ENCODE data around the gene RPL28.
A peak's percentile ranks its signal among the peaks of the same experiment; 100 is the strongest.

RPL28 gene

GRCh38 chr19:55358493-55358892 lies 27.2 kb upstream of the RPL28 start:
- Mint-ChIP-seq H3K4me3 (no peak overlapping the region), H3K27me3 (ENCODE audit: low read depth, poor library complexity) (peaks cover 48% of the 10 kb centered on the region), H3K27ac (no peak overlapping the region), H3K36me3 (ENCODE audit: low read depth) (no peaks in the 10 kb centered on the region), H3K4me1 (peaks cover 17% of the 10 kb centered on the region), H3K9me3 (no peaks in the 10 kb centered on the region)
- DNase-seq, result no peak
- TF ChIP-seq CTCF (IDR thresholded peaks at IDR 0.05), result no peak

GRCh38 chr19:55358943-55359908 lies 26.5 kb upstream of the RPL28 start:
- DNase-seq, result no peak
- no peak for TF ChIP-seq CTCF (IDR thresholded peaks at IDR 0.05)
- Mint-ChIP-seq H3K27me3 (ENCODE audit: low read depth, poor library complexity) (peaks cover 41% of the 10 kb centered on the region), H3K9me3 (no peaks in the 10 kb centered on the region), H3K4me3 (no peak overlapping the region), H3K4me1 (peaks cover 23% of the 10 kb centered on the region), H3K27ac (no peak overlapping the region), H3K36me3 (ENCODE audit: low read depth) (no peaks in the 10 kb centered on the region)

DNA sequence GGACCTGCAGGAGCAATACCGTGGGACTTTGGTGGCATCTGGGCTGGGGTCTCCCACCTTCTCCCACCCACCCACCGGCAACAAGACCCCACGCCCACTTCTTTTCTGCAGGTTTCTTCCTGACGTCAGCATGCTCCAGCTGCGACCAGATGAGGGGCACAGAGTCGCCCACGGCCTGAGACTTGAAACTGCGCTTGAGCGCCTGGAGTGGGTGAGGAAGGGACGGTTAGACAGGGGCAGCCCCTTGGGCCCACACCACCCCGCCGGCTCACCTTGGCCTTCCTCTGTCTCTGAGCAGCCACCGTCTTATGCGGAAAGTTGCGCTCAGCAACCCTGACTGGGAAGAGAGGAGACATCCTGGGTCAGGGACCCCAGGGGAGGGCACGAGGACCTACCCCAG lies 24.8 kb upstream of the RPL28 start:
- DNase-seq, result no peak
- H3K36me3 Mint-ChIP-seq (ENCODE audit: low read depth), result no peaks in the 10 kb centered on the region

DNA sequence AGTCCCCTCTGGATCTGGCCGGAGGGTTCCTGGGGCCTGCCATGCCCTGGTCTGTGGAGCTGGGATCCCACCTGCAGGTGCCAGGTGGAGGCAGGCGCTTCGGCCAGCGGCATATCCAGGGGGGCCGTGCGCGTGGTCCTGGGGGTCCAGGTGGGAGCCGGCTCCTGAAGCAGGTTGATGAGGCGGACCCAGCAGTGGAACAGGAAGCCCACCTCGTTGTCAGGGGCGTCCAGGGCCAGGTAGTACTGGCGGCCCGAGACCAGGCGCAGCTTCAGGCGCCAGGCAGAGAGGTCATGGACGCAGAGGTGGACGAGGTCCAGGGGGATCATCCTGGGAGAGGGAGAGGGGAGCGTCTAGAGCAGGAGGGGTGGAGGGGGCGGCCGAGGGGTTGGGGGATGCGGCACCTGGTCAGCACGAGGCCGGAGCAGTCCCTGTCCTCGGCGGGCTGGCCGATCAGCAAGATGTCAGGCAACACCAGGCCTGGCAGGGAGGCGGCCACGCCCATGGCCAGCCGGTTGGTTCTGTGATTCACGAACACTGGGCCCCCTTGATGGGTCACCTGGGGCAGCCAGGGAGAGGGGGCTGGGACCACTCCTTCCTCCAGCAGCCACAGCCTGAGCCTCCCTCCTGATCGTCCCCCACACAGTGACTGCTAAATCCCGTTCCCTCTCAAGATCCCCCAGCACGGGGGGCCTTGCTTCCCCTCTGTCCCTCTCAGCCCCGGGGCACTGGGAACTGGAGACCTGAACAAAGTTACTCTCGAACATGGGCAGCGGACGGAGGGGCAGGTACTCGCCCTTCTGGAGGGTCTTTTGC lies 23.4 kb upstream of the RPL28 start:
- peaks cover 15% of the 10 kb centered on the region for H3K27me3 Mint-ChIP-seq (ENCODE audit: low read depth, poor library complexity)
- DNase-seq, result no peak
- no peaks in the 10 kb centered on the region for H3K36me3 Mint-ChIP-seq (ENCODE audit: low read depth)
- H3K9me3 Mint-ChIP-seq, result no peaks in the 10 kb centered on the region
- H3K4me3 Mint-ChIP-seq, result no peak overlapping the region
- TF ChIP-seq CTCF (IDR thresholded peaks at IDR 0.05), result no peak
- H3K27ac Mint-ChIP-seq, result no peak overlapping the region
- H3K4me1 Mint-ChIP-seq, result peaks cover 28% of the 10 kb centered on the region

More for the DNA sequence above, 24.8 kb upstream of the RPL28 start:
- Mint-ChIP-seq H3K4me1 (peaks cover 28% of the 10 kb centered on the region), H3K27me3 (ENCODE audit: low read depth, poor library complexity) (peaks cover 29% of the 10 kb centered on the region), H3K27ac (no peak overlapping the region), H3K9me3 (no peaks in the 10 kb centered on the region), H3K4me3 (no peak overlapping the region)
- TF ChIP-seq CTCF (IDR thresholded peaks at IDR 0.05), result no peak

DNA sequence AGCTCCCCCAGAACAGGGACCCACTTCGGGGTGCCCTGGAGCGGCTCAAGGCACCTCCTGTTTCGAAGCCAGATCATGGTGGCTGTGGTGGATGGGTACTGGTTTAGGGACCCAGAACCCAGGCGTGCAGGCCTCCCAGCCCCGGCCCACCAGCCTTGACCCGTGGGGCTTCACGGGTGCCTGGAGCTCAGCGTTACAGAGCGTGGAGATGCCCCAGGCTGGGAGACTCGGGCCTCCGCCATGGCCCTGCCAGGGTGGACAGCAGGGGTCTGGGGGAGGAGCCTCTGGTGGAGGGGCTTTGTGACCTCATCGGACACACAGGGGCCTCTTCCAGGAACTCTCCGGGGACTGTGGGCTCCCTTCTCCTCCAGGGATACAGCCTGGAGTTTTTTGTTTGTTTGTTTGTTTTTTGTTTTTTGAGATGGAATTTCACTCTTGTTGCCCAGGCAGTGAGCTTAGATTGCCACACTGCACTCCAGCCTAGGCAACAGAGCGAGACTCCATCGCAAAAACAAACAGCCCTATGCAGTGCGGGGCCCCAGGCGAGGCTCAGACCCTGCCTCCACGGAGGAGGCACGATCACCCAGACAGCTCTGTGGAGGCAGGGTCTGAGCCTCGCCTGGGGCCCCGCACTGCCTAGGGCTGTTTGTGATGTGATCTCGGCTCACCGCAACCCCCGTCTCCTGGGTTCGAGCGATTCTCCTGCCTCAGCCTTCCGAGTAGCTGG lies 22.6 kb upstream of the RPL28 start, which contains the start of gene GARIN5B:
Gene GARIN5B (minus strand): TSS at position 271 of the 727 bp plus-strand sequence. CDS start 194 bp downstream, at position 77.
- no peak for TF ChIP-seq CTCF (IDR thresholded peaks at IDR 0.05)
- H3K4me1 Mint-ChIP-seq, result peaks cover 26% of the 10 kb centered on the region
- no peak within 1 kb of the TSS for H3K27ac Mint-ChIP-seq
- peaks cover 12% of the 10 kb centered on the region for H3K27me3 Mint-ChIP-seq (ENCODE audit: low read depth, poor library complexity)
- peak; percentile 49 for DNase-seq
- H3K36me3 Mint-ChIP-seq (ENCODE audit: low read depth), result no peaks in the 10 kb centered on the region
- H3K4me3 Mint-ChIP-seq, result no peak within 1 kb of the TSS
- H3K9me3 Mint-ChIP-seq, result no peaks in the 10 kb centered on the region
